ENCODE measurements around the gene DCC.

The DCC gene

DNA sequence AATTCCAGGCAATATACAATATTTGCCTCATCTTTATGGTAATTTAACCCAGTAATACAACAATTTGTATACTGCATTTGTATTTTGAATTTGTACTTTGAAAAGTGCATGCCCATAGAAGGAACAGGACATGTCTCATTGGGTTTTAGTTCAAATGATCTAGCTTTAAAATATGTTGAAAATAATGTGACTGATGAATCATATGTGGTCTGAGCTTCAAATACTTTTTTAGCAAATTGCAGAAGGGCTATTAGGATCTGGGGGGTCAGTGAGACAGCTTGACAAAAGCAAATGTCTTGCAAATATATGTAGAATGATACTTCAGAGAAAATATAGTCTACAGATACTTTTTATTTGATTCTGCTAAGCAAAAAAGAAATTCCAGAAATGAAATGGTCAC is 248.9 kb downstream of the DCC start:
- H3K36me3 ChIP-seq (ENCODE audit: control insufficient read depth in 1 of 2, insufficient read depth in 2 of 2, low read depth in 1 of 2, low read length in 2 of 2), result no peaks in the 10 kb centered on the region
- DNase-seq, result no peak
- H3K18ac ChIP-seq (ENCODE audit: low read depth in 1 of 2, low read length in 2 of 2), result no peak overlapping the region
- H2BK12ac ChIP-seq (ENCODE audit: low read length in 2 of 2), result no peak overlapping the region
- H2AK5ac ChIP-seq (ENCODE audit: low read length, severe bottlenecking), result no peak overlapping the region
- no peak overlapping the region for H4K91ac ChIP-seq (ENCODE audit: low read length)
- H4K8ac ChIP-seq (ENCODE audit: low read length), result no peak overlapping the region
- H3K14ac ChIP-seq (ENCODE audit: low read length in 2 of 2), result no peak overlapping the region
- H3K27me3 ChIP-seq (ENCODE audit: control insufficient read depth in 1 of 2, insufficient read depth in 1 of 2, low read length in 2 of 2), result no peaks in the 10 kb centered on the region
- no peaks in the 10 kb centered on the region for H3K4me1 ChIP-seq (ENCODE audit: control insufficient read depth, insufficient read depth, low read depth, low read length)
- H3K4me2 ChIP-seq (ENCODE audit: low read length, poor library complexity, severe bottlenecking), result no peak overlapping the region
- H3K9ac ChIP-seq (ENCODE audit: low read length), result no peak overlapping the region
- H3K27ac ChIP-seq (ENCODE audit: low read length, poor library complexity, severe bottlenecking), result no peak overlapping the region
- H2AFZ ChIP-seq (ENCODE audit: low read depth, low read length), result no peak overlapping the region
- no peaks in the 10 kb centered on the region for H3K9me3 ChIP-seq (ENCODE audit: control insufficient read depth, low read length)
- H3K79me1 ChIP-seq (replicated peaks; ENCODE audit: low read length, poor library complexity, severe bottlenecking), result no peaks in the 10 kb centered on the region
- H3K23ac ChIP-seq (ENCODE audit: low read length in 2 of 2), result no peak overlapping the region
- H3K4ac ChIP-seq (ENCODE audit: low read depth in 1 of 2, low read length in 2 of 2), result no peak overlapping the region
- H2BK5ac ChIP-seq (ENCODE audit: low read depth, low read length, poor library complexity, severe bottlenecking), result no peak overlapping the region
- H2BK120ac ChIP-seq (ENCODE audit: low read depth, low read length), result no peak overlapping the region
- no peak overlapping the region for H3K4me3 ChIP-seq (ENCODE audit: insufficient read depth in 1 of 2, low read depth in 1 of 2, low read length in 2 of 2)
- H2BK15ac ChIP-seq (ENCODE audit: low read depth, poor library complexity, severe bottlenecking), result no peak overlapping the region

DNA sequence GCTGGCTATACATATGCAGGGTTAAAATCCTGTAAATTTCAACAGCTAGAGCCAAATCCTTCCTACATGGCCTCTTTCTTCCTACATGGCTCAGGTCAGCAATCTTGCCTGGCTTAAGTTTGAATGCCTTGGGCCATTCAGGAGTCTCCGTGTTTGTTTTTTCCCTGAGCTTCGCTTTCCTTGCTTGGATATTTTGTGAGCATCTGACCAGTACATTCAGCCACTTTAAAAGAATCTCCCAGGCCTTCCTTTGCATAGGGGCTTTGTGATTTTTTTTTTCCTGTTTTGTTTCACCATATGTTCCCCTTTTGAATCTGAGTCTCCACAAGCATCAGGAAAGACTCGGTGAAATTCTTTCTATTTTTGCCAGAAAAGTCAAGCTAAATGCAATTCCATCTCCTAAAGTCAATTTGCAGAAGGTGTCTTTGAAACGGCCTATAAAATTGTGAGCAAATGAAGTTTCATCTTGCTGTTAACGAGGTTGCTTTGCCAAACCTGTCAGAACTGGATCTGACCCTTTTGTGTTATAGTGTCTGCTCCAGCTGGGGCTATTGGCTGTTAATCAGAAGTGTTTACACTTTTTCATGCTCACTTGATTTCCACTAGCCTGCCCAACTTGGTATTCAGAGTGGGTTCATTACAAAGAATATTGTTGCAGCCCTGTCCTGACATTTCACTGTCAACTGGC is 256.9 kb downstream of the DCC start:
- Histone ChIP-seq H3K18ac (ENCODE audit: low read depth in 1 of 2, low read length in 2 of 2) (no peak overlapping the region), H3K4me2 (ENCODE audit: low read length, poor library complexity, severe bottlenecking) (no peak overlapping the region), H2BK15ac (ENCODE audit: low read depth, poor library complexity, severe bottlenecking) (no peak overlapping the region), H3K27ac (ENCODE audit: low read length, poor library complexity, severe bottlenecking) (no peak overlapping the region), H2BK5ac (ENCODE audit: low read depth, low read length, poor library complexity, severe bottlenecking) (no peak overlapping the region), H3K14ac (ENCODE audit: low read length in 2 of 2) (no peak overlapping the region), H3K79me1 (replicated peaks; ENCODE audit: low read length, poor library complexity, severe bottlenecking) (no peaks in the 10 kb centered on the region), H4K91ac (ENCODE audit: low read length) (no peak overlapping the region), H2AFZ (ENCODE audit: low read depth, low read length) (no peak overlapping the region), H2BK120ac (ENCODE audit: low read depth, low read length) (no peak overlapping the region), H3K4me1 (ENCODE audit: control insufficient read depth, insufficient read depth, low read depth, low read length) (no peaks in the 10 kb centered on the region), H3K4me3 (ENCODE audit: insufficient read depth in 1 of 2, low read depth in 1 of 2, low read length in 2 of 2) (no peak overlapping the region), H3K36me3 (ENCODE audit: control insufficient read depth in 1 of 2, insufficient read depth in 2 of 2, low read depth in 1 of 2, low read length in 2 of 2) (no peaks in the 10 kb centered on the region), H3K9me3 (ENCODE audit: control insufficient read depth, low read length) (no peaks in the 10 kb centered on the region), H3K4ac (ENCODE audit: low read depth in 1 of 2, low read length in 2 of 2) (no peak overlapping the region), H3K23ac (ENCODE audit: low read length in 2 of 2) (no peak overlapping the region), H2BK12ac (ENCODE audit: low read length in 2 of 2) (no peak overlapping the region), H4K8ac (ENCODE audit: low read length) (no peak overlapping the region), H3K27me3 (ENCODE audit: control insufficient read depth in 1 of 2, insufficient read depth in 1 of 2, low read length in 2 of 2) (no peaks in the 10 kb centered on the region), H2AK5ac (ENCODE audit: low read length, severe bottlenecking) (no peak overlapping the region), H3K9ac (ENCODE audit: low read length) (no peak overlapping the region)
- WGBS, result 69% methylated on average over 5 of the region's 5 CpGs
- no peak for DNase-seq

GRCh38 chr18:52598921-52599320 is 258.9 kb downstream of the DCC start:
- no peak overlapping the region for H2AK5ac ChIP-seq (ENCODE audit: low read length, severe bottlenecking)
- H2BK5ac ChIP-seq (ENCODE audit: low read depth, low read length, poor library complexity, severe bottlenecking), result no peak overlapping the region
- no peaks in the 10 kb centered on the region for H3K36me3 ChIP-seq (ENCODE audit: control insufficient read depth in 1 of 2, insufficient read depth in 2 of 2, low read depth in 1 of 2, low read length in 2 of 2)
- H3K27me3 ChIP-seq (ENCODE audit: control insufficient read depth in 1 of 2, insufficient read depth in 1 of 2, low read length in 2 of 2), result no peaks in the 10 kb centered on the region
- no peak overlapping the region for H2BK120ac ChIP-seq (ENCODE audit: low read depth, low read length)
- H3K14ac ChIP-seq (ENCODE audit: low read length in 2 of 2), result no peak overlapping the region
- no peak overlapping the region for H4K91ac ChIP-seq (ENCODE audit: low read length)
- H3K79me1 ChIP-seq (replicated peaks; ENCODE audit: low read length, poor library complexity, severe bottlenecking), result no peaks in the 10 kb centered on the region
- no peak overlapping the region for H2AFZ ChIP-seq (ENCODE audit: low read depth, low read length)
- H2BK12ac ChIP-seq (ENCODE audit: low read length in 2 of 2), result no peak overlapping the region
- H3K4me1 ChIP-seq (ENCODE audit: control insufficient read depth, insufficient read depth, low read depth, low read length), result no peaks in the 10 kb centered on the region
- H4K8ac ChIP-seq (ENCODE audit: low read length), result no peak overlapping the region
- no peak overlapping the region for H3K23ac ChIP-seq (ENCODE audit: low read length in 2 of 2)
- H3K4ac ChIP-seq (ENCODE audit: low read depth in 1 of 2, low read length in 2 of 2), result no peak overlapping the region
- no peak overlapping the region for H2BK15ac ChIP-seq (ENCODE audit: low read depth, poor library complexity, severe bottlenecking)
- H3K18ac ChIP-seq (ENCODE audit: low read depth in 1 of 2, low read length in 2 of 2), result no peak overlapping the region
- H3K4me3 ChIP-seq (ENCODE audit: insufficient read depth in 1 of 2, low read depth in 1 of 2, low read length in 2 of 2), result no peak overlapping the region
- no peak overlapping the region for H3K27ac ChIP-seq (ENCODE audit: low read length, poor library complexity, severe bottlenecking)
- no peak overlapping the region for H3K9ac ChIP-seq (ENCODE audit: low read length)
- no peak for DNase-seq
- no peak overlapping the region for H3K4me2 ChIP-seq (ENCODE audit: low read length, poor library complexity, severe bottlenecking)
- whole genome bisulfite sequencing, result 66% methylated on average over 2 of the region's 2 CpGs
- no peaks in the 10 kb centered on the region for H3K9me3 ChIP-seq (ENCODE audit: control insufficient read depth, low read length)

DNA sequence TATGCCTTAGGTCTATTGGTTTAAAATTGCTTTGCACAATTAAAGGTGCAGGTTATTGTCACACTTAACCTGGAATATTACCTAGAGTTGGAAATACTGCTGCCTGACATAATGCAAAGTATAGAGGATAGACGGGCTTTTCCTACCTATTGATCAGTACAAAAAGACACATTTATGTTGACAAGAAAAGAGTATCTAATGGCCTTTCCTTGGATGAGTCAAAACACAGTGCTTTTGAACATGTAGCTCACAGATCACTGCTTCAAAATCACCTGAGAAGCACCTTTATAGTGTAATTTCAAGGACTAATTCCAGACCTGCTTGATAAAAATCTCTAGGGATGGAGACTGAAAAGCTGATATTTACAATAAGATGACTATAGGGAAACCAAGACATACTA is 262.8 kb downstream of the DCC start:
- no peak overlapping the region for H3K4ac ChIP-seq (ENCODE audit: low read depth in 1 of 2, low read length in 2 of 2)
- H3K14ac ChIP-seq (ENCODE audit: low read length in 2 of 2), result no peak overlapping the region
- H3K36me3 ChIP-seq (ENCODE audit: control insufficient read depth in 1 of 2, insufficient read depth in 2 of 2, low read depth in 1 of 2, low read length in 2 of 2), result no peaks in the 10 kb centered on the region
- no peak overlapping the region for H3K23ac ChIP-seq (ENCODE audit: low read length in 2 of 2)
- H3K9ac ChIP-seq (ENCODE audit: low read length), result no peak overlapping the region
- H3K27me3 ChIP-seq (ENCODE audit: control insufficient read depth in 1 of 2, insufficient read depth in 1 of 2, low read length in 2 of 2), result no peaks in the 10 kb centered on the region
- H4K91ac ChIP-seq (ENCODE audit: low read length), result no peak overlapping the region
- no peak overlapping the region for H3K27ac ChIP-seq (ENCODE audit: low read length, poor library complexity, severe bottlenecking)
- no peak overlapping the region for H2BK5ac ChIP-seq (ENCODE audit: low read depth, low read length, poor library complexity, severe bottlenecking)
- H2AFZ ChIP-seq (ENCODE audit: low read depth, low read length), result no peak overlapping the region
- H3K79me1 ChIP-seq (replicated peaks; ENCODE audit: low read length, poor library complexity, severe bottlenecking), result no peaks in the 10 kb centered on the region
- H3K4me3 ChIP-seq (ENCODE audit: insufficient read depth in 1 of 2, low read depth in 1 of 2, low read length in 2 of 2), result no peak overlapping the region
- H2BK120ac ChIP-seq (ENCODE audit: low read depth, low read length), result no peak overlapping the region
- no peak for DNase-seq
- H3K18ac ChIP-seq (ENCODE audit: low read depth in 1 of 2, low read length in 2 of 2), result no peak overlapping the region
- H2BK15ac ChIP-seq (ENCODE audit: low read depth, poor library complexity, severe bottlenecking), result no peak overlapping the region
- no CpG with 5 or more reads among the region's 1 CpG for WGBS
- no peaks in the 10 kb centered on the region for H3K4me1 ChIP-seq (ENCODE audit: control insufficient read depth, insufficient read depth, low read depth, low read length)
- H3K4me2 ChIP-seq (ENCODE audit: low read length, poor library complexity, severe bottlenecking), result no peak overlapping the region
- no peaks in the 10 kb centered on the region for H3K9me3 ChIP-seq (ENCODE audit: control insufficient read depth, low read length)
- no peak overlapping the region for H2AK5ac ChIP-seq (ENCODE audit: low read length, severe bottlenecking)
- no peak overlapping the region for H4K8ac ChIP-seq (ENCODE audit: low read length)
- no peak overlapping the region for H2BK12ac ChIP-seq (ENCODE audit: low read length in 2 of 2)

Data from mesenchymal stem cell (in vitro differentiated cells and primary cell).